Sigmoid colon (tissue), 7 donors: ENCODE data around the gene ZER1. TPM values are rescaled to one million over a fixed set of nuclear protein-coding genes. Genes with fewer than 3 reads are reported as not detected.
"Not testable (repeated sequence)": the region's sequence is repeated elsewhere in the genome, so short reads cannot be mapped to it uniquely, and the experiment has no call there.

Experiments used
- DNase-seq: peaks from one replicate; pipeline ENCODE4 v3.0.0-alpha.2; 2019
- H3K27ac ChIP-seq, 4 donors: fragments of 200-600 bp; sonication (generic); one replicate each; pipeline ENCODE4 v1.5.1; 2016 to 2019; ENCODE audit warnings: mild to moderate bottlenecking in 1 of 4
- H3K27me3 ChIP-seq, 3 donors: fragments of 200-600 bp; sonication (generic); one replicate each; pipeline ENCODE4 v1.5.1; 2019; ENCODE audit warnings: mild to moderate bottlenecking in 1 of 3
- H3K36me3 ChIP-seq, 4 donors: fragments of 200-600 bp; sonication (generic); one replicate each; pipeline ENCODE4 v1.5.1; 2016 to 2019
- H3K4me1 ChIP-seq, 4 donors: fragments of 200-600 bp; sonication (generic); one replicate each; pipeline ENCODE4 v1.5.1; 2017 to 2019
- H3K4me3 ChIP-seq, 4 donors: fragments of 200-600 bp; sonication (generic); one replicate each; pipeline ENCODE4 v1.5.1; 2017 to 2019; ENCODE audit warnings: mild to moderate bottlenecking in 2 of 4, moderate library complexity in 1 of 4
- H3K9me3 ChIP-seq, 4 donors: fragments of 200-600 bp in 3 of 4; sonication (generic) in 3 of 4; one replicate each; pipeline versions ENCODE4 v1.5.1 to v1.6.1; 2013 to 2019
- CTCF ChIP-seq, 4 experiments: fragments of 450-650 bp in 3 of 4; fragments of 200-600 bp in 1 of 4; IDR thresholded peaks; one replicate each; pipeline ENCODE4 v1.5.1; 2016 to 2019; ENCODE audit warnings: antibody characterized with exemption in 4 of 4, mild to moderate bottlenecking in 3 of 4, moderate library complexity in 2 of 4
- EP300 ChIP-seq, 4 donors: sonication (generic); formaldehyde crosslinking; IDR thresholded peaks; one replicate each; pipeline ENCODE4 v1.6.1; 2017; ENCODE audit warnings: antibody characterized with exemption in 4 of 4
- POLR2A ChIP-seq, 2 donors: fragments of 450-650 bp; IDR thresholded peaks; one replicate each; pipeline ENCODE4 v1.6.1; 2016; ENCODE audit warnings: antibody characterized with exemption in 2 of 2, mild to moderate bottlenecking in 2 of 2, moderate library complexity in 2 of 2
- POLR2AphosphoS5 ChIP-seq, 4 donors: sonication (generic); formaldehyde crosslinking; IDR thresholded peaks; one replicate each; pipeline ENCODE4 v1.6.1; 2017; ENCODE audit warnings: antibody characterized with exemption in 4 of 4
- WGBS, 2 donors: extraction: QIAGEN DNeasy Blood & Tissue Kit; methylation state at CpG; one replicate each; pipeline ENCODE4 v1.1.7; 2013; 5-methylcytosine and 5-hydroxymethylcytosine counted together
- intact Hi-C: fragments of 100-400 bp; cut with DNase I; formaldehyde crosslinking; loops from one replicate; pipeline ENCODE4 v1.15.1; 2023
- polyA plus RNA-seq, 3 donors: library from polyadenylated mRNA; stranded (reverse); fragments of 200-250 nt; gene quantifications; one replicate each; pipeline ENCODE4 v1.2.3, GENCODE V29; 2013
- total RNA-seq, 4 donors: library from RNA; depleted of rRNA; stranded (reverse); fragments of >200 nt; gene quantifications; one replicate each; pipeline ENCODE4 v1.1.0, GENCODE V29; 2016
- donor health status: healthy with polysubstance abuse.
- donor health status: Bipolar disorder and iron deficiency.
- donor health status: healthy.

ZER1 gene
- total and polyA plus RNA-seq, 7 donors, result 30.0 to 65.4 (median 41.6) TPM

- 94 to 96% methylated on average over 7 of the region's 7 CpGs for WGBS, 2 donors
- H3K4me1 ChIP-seq, result no peaks in the 10 kb centered on the region
- intact Hi-C loops, result no loop called here
- H3K36me3 ChIP-seq, result peaks cover 30 to 97% (median 45%) of the 10 kb centered on the region in 4 donors
- no peak for DNase-seq
- H3K27ac ChIP-seq, result no peak overlapping the region
- no peak for TF ChIP-seq CTCF (IDR thresholded peaks at IDR 0.05)
- no peak for TF ChIP-seq EP300 (IDR thresholded peaks at IDR 0.05)
- TF ChIP-seq POLR2A (IDR thresholded peaks at IDR 0.05), result no peak
- no peak for TF ChIP-seq POLR2AphosphoS5 (IDR thresholded peaks at IDR 0.05)
- no peaks in the 10 kb centered on the region for H3K9me3 ChIP-seq
- no peak overlapping the region for H3K4me3 ChIP-seq
- no peaks in the 10 kb centered on the region for H3K27me3 ChIP-seq
Measured at GRCh38 chr9:128800061-128800460, 28.3 kb upstream of the ZER1 start.

- 89 to 92% methylated on average over 8 of the region's 8 CpGs for WGBS, 2 donors
- H3K4me1 ChIP-seq, result no peaks in the 10 kb centered on the region
- no peak for TF ChIP-seq EP300 (IDR thresholded peaks at IDR 0.05)
- no peak for TF ChIP-seq POLR2A (IDR thresholded peaks at IDR 0.05)
- TF ChIP-seq POLR2AphosphoS5 (IDR thresholded peaks at IDR 0.05), result no peak
- TF ChIP-seq CTCF (IDR thresholded peaks at IDR 0.05), result no peak
- no peak for DNase-seq
- H3K36me3 ChIP-seq, result peaks cover 28 to 95% (median 41%) of the 10 kb centered on the region in 4 donors
- no peak overlapping the region for H3K4me3 ChIP-seq
- H3K27ac ChIP-seq, result no peak overlapping the region
- intact Hi-C loops, result no loop called here
- H3K27me3 ChIP-seq, result no peaks in the 10 kb centered on the region
- H3K9me3 ChIP-seq, result no peaks in the 10 kb centered on the region
Measured at GRCh38 chr9:128798896-128799295, 27.2 kb upstream of the ZER1 start.

- H3K36me3 ChIP-seq, result peaks cover 32 to 95% (median 63%) of the 10 kb centered on the region in 4 donors
- H3K9me3 ChIP-seq, intact Hi-C loops, H3K4me3 ChIP-seq, DNase-seq, H3K27me3 ChIP-seq, H3K27ac ChIP-seq, H3K4me1 ChIP-seq: not testable (repeated sequence)
- WGBS, 2 donors, result 47 to 50% methylated on average over 2 of the region's 2 CpGs
Measured at GRCh38 chr9:128794961-128795360, 23.2 kb upstream of the ZER1 start.

GRCh38 chr9:128792978-128793686 is 21.4 kb upstream of the ZER1 start:
- Histone ChIP-seq H3K4me3 (no peak overlapping the region), H3K4me1 (peaks cover 0 to 7% (median 5%) of the 10 kb centered on the region in 4 donors), H3K27me3 (no peaks in the 10 kb centered on the region), H3K9me3 (no peaks in the 10 kb centered on the region), H3K36me3 (peaks cover 18 to 86% (median 47%) of the 10 kb centered on the region in 4 donors), H3K27ac (no peak overlapping the region)
- intact Hi-C loops, result no loop called here
- TF ChIP-seq POLR2A (IDR thresholded peaks at IDR 0.05), result no peak
- TF ChIP-seq EP300 (IDR thresholded peaks at IDR 0.05), result no peak
- no peak for TF ChIP-seq POLR2AphosphoS5 (IDR thresholded peaks at IDR 0.05)
- no peak for TF ChIP-seq CTCF (IDR thresholded peaks at IDR 0.05)
- 90 to 95% methylated on average over 8 of the region's 8 CpGs for WGBS, 2 donors
- no peak for DNase-seq

- WGBS, 2 donors, result 94 to 96% methylated on average over 9 of the region's 9 CpGs
- peaks cover 14 to 76% (median 39%) of the 10 kb centered on the region in 4 donors for H3K36me3 ChIP-seq
- H3K27me3 ChIP-seq, result no peaks in the 10 kb centered on the region
- intact Hi-C loops, result no loop called here
- no peak for DNase-seq
- H3K4me1 ChIP-seq, result peaks cover 0 to 14% (median 10%) of the 10 kb centered on the region in 4 donors
- no peak overlapping the region for H3K4me3 ChIP-seq
- no peak overlapping the region for H3K27ac ChIP-seq
- no peaks in the 10 kb centered on the region for H3K9me3 ChIP-seq
- TF ChIP-seq EP300 (IDR thresholded peaks at IDR 0.05), result no peak
- TF ChIP-seq POLR2A (IDR thresholded peaks at IDR 0.05), result no peak
- TF ChIP-seq CTCF (IDR thresholded peaks at IDR 0.05), result no peak
- TF ChIP-seq POLR2AphosphoS5 (IDR thresholded peaks at IDR 0.05), result no peak
Measured at GRCh38 chr9:128792134-128792533, 20.4 kb upstream of the ZER1 start.
